HTERT RPE-1 (cell line): ENCODE measurements around the gene RASSF8.

Source experiments
- in situ Hi-C: fragments of 300-500 bp; cut with MboI; formaldehyde crosslinking; loops from 4 replicates; pipeline ENCODE4 v1.14.3; 2020; ENCODE audit warnings: low sequenced_read_pairs

Gene RASSF8

DNA sequence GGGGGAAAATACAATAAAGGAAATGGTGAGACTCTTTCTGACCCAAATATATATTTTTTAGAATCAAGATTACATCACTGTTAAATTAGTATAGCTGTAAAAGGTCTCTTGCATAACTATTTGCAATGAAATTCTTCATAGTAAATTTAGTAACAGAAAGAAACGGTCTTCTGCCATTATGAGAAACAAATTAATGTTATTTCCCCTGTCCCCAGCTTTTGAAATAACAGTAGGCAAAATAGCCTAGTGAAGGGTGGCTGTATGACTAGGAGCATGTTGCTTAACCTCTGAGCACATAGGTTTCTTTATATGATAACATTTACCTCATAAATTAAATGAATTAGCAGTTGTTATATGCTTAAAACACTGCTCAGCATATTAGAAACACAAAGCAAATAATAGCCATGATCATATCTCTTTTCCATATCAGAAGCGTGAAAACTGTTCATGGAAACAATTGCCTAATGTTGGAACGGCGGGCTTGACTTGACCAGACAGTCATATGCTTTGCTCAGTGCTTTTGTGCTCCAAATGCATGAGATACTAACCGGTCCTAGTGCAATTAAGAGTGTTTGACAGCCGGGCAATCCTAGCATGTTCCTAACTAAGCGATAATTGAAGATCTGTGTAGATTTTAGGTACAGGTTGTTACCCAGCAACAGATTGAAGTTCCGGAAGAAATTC is 142.3 kb downstream of the RASSF8 start:
- in situ Hi-C loops, result no loop called here

DNA sequence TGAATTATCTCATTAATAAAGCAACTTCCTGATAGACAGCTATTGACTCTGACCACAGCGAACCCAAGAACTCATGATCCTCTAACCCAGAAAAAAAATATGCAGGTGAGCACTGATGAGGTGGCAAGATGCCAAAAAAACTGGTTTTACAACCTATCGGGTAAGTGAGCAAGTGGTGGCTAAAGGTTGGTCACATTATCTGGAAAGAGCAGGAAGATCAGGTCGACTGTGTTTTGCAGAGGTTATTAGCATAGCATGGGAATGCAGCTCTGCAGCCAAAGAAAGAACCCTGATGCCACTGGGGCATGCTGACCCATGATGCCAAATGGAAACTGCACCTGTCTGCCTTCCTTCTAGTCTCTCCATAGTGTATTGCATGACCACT is 142.9 kb downstream of the RASSF8 start:
- in situ Hi-C loops, result no loop called here

GRCh38 chr12:26101763-26102162 is 143.3 kb downstream of the RASSF8 start:
- in situ Hi-C loops, result no loop called here

DNA sequence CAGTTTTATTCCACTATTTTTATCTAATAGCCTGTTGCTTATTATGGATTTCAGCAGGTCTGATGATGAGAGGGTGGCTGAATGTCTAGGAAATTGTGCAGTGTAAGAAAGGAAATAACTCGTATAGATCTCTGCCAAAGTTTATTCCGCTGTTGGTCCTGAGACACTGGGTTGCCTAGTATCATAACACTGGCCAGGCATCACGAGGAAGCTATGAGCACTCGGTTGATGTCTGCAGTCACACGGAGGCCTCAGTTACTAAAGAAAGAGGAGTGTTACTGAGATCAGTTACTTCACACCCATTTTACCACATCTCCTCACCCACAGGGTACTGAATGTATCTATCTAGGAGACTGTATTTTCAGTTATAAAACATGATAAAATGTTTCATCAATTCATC is 144.5 kb downstream of the RASSF8 start:
- in situ Hi-C loops, result no loop called here

GRCh38 chr12:26106347-26106746 is 147.9 kb downstream of the RASSF8 start:
- in situ Hi-C loops, result no loop called here

GRCh38 chr12:26108915-26109314 is 150.4 kb downstream of the RASSF8 start:
- in situ Hi-C loops, result no loop called here

- in situ Hi-C loops, result no loop called here
These were observed 150.9 kb downstream of the RASSF8 start for GRCh38 chr12:26109343-26109881.

GRCh38 chr12:26112232-26112631 is 153.8 kb downstream of the RASSF8 start:
- in situ Hi-C loops, result no loop called here

DNA sequence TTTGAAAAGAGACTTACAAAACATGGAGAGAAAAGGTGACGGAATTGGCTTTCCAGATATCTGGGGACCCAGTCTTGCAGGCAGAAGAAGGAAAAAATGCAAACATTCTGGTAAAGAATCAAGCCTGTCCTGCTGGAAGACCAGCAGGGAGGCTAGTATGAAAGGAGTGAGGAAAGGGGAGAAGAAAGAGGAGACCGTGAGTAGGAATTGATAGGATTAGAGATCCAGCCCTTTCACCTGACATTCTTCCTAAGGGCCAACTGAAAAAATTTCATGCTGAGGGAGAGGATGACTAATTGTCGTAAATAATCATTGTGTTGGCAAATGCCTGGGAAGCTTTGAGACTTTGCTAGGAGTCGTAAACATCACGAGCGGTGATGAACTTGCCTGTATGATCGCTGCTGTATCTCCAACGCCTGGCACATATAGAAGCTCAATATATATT is 154.2 kb downstream of the RASSF8 start:
- in situ Hi-C loops, result no loop called here

DNA sequence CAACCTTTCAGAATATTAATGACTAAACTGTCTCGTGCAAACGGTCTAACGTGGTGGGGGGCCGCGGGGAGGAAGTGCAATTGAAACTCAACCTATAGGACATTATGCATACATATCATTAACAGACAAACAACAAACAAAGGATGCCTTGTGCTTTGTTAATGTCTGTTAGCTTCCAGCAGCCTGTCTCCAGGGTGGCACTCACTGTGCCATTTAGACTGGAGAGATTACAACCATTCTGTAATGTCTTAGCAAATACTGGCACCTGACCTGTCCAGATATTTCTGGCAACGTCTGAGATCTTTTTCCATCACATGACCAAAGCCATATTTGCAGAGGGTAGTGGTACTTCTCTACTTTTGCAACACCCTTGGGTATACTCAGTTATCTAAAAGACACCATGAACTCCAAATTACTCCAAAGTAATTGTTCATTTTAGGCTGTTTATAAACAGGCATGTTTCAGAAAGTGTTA is 154.7 kb downstream of the RASSF8 start:
- in situ Hi-C loops, result no loop called here

DNA sequence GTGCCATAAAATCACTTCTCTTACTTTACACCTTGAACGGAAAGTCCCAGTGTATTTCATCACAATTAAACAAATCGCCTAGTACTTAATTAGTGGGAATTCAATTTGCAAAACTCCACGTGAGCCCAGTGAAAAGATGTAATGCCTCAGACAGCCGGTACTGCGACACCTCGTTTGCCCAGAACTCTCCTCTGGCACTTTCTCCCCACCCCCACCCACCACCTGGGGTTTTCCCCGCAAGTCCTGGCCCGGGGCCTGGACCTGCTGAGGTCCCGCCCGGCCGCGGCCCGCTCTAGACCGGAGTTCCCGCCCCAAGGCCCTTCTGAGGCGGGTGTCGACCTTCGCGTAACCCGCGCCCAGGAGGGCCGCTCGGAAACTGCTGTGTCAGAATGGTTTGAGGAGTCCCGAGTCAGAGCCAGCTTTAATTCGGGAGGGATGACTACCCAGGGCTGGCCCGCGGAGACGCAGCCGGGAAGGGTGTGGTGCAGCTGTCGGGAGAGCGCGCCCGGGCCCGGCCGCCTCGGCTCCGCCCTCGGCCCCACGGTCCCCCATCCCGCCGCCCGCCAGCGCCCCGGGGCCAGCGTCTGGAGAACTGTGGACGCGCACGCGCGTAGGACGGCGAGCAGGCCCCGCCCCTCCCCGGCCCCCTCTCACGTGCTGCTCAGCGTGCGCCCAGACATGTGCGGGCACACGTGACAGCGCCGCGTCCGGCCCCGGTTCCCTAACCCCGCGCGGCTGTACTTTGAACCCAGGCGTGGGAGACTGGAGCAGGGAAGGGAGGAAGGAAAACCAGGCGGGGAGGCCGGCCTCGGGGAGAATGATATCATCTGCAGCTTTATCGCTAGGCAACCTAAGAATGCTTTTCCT is 155.6 kb downstream of the RASSF8 start:
- in situ Hi-C loops, result no loop called here

- in situ Hi-C loops, result no loop called here
These were observed 156.4 kb downstream of the RASSF8 start for GRCh38 chr12:26114720-26115401.

- in situ Hi-C loops, result no loop called here
These were observed 158.6 kb downstream of the RASSF8 start for GRCh38 chr12:26116829-26117715.

DNA sequence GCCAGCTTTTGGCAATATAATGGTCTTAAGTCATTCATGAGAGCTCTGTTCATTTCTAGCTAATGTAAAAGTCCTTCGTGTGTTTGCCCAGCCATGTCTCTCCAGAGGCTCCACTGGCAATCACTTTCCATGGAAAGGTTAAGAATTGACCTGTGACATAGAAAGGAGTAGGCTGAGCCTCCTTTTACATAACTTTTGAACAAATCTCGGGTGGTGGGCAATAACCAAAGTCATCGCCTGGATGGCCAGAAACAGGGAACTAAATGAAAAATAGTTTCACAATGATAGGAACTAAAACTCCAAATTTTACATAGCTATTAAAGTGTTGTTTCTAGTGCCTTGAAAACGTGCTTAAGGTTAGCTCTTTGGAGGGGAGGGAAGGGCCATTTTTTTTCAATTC is 159.8 kb downstream of the RASSF8 start:
- in situ Hi-C loops, result no loop called here

DNA sequence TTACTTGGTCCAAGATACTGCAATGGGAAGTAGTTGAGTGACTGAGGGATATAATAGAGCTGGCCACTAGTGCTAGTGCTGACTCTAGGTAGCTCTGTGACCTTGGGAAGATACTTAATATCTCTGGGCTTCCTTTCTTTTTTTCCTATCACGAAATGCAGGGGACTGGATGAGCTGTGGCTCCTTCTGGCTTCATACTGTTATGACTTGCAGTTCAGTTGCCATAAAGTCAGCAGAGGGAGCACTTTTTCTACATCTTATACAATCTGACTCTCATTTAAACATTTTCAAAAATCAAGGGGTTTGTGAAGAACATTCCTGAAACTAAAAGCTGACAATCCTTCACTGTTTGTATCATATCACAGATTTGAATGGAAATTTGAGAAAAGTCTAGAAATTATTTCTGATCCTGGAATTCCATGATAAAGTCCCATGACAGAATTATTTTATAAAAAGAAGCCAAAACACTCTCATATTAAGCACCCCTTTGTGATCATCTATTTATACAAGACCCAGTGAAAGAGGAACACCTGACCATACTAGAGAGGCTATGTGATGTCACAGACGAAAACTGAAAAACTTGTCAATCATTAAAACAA is 161.0 kb downstream of the RASSF8 start:
- in situ Hi-C loops, result no loop called here

GRCh38 chr12:26120561-26121274 is 162.2 kb downstream of the RASSF8 start:
- in situ Hi-C loops, result no loop called here

- in situ Hi-C loops, result no loop called here
These were observed 163.0 kb downstream of the RASSF8 start for GRCh38 chr12:26121323-26122060.

DNA sequence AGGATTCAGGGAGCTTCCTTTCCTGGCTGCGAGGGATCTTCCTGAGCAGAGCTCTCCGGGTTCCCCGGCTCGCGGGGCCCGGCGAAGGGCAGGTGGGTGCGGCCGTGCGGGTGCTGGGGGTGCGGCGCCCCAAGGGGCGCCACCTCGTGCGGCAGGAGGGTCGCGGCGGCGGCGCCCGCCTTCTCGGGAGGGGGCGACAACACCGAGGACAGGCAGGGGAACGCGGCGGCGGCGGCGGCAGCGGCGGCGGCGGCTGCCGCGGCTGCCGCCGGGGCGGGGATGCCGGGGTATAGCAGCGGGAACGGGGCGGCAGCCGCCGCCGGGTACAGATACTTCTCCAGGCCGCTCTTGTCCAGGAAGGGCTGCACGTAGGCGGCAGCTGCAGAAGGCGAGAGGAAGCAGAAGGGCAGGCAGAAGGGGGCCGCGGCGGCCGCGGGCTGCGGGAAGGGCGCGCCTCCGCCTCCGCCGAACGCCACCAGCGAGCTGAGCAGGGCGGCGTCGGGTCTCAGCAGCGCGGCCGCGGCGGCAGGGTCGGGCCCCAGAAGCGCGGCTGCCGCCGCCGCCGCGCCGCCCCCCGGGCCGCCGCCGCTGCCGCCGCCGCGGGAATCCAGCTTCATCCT is 163.7 kb downstream of the RASSF8 start:
- in situ Hi-C loops, result no loop called here
